NCI-H526 treated with DMSO at 0.1 percent for 48 hours (cell line): Measurements from ENCODE around the gene ATIC.
"Not testable (repeated sequence)": the region's sequence is repeated elsewhere in the genome, so short reads cannot be mapped to it uniquely, and the experiment has no call there.

Source experiments
- DNase-seq: peaks from one replicate; lab custom pipeline; 2025; lab: John Stamatoyannopoulos, UW

Gene ATIC

GRCh38 chr2:215315301-215315700 lies 3.4 kb downstream of the ATIC start:
- no peak for DNase-seq

DNA sequence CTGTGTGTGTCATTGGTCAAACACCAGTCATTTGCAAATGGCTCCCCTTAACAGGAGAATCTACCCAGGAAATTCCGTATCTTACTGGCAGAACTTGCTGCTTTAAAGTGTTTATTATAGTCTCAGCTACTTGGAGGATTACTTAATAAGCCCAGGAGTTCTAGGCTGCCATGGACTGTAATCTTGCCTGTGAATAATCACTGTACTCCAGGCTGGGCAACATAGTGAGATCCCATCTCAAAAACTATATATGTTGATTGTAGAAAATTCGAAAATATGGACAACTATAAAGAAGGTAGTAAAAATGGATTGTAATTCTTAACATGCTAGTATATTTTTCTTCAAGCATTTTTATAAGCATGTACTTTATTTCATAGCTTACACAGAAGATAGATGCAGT lies 4.5 kb downstream of the ATIC start:
- no peak for DNase-seq

DNA sequence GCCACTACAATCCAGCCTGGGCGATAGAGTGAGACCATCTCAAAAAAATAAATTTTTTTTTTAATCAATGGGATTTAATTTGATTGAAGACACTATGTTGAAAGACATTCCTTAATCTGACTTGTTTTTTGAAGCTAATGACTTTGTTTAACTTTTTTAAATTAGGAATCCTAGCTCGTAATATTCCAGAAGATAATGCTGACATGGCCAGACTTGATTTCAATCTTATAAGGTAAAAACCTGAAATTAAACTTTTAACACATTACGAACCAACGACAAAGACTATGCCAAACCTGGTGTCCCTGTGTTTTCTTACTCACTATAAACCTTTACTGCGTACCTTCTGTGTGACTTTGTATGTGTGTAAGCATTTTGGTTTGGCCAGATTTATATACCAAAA lies 7.6 kb downstream of the ATIC start:
- no peak for DNase-seq

DNA sequence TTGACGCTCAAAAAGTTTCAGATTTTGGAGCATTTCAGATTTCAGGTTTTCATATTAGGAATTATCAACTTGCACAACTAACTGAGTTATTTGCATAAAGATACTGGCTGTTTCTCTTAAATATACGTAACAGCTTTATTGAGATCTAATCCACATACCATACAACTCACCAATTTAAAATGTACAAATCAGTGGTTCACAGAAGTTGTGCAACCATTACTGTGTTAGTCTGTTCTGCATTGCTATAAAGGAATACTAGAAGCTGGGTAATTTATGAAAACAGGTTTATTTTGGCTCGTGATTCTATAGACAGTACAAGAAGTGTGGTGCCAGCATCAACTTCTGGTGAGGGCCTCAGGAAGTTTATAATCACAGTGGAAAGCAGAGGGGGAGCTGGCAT lies 8.2 kb downstream of the ATIC start:
- no peak for DNase-seq

GRCh38 chr2:215320679-215321078 lies 8.8 kb downstream of the ATIC start:
- no peak for DNase-seq

GRCh38 chr2:215324811-215325210 lies 13.0 kb downstream of the ATIC start:
- DNase-seq: no peak

DNA sequence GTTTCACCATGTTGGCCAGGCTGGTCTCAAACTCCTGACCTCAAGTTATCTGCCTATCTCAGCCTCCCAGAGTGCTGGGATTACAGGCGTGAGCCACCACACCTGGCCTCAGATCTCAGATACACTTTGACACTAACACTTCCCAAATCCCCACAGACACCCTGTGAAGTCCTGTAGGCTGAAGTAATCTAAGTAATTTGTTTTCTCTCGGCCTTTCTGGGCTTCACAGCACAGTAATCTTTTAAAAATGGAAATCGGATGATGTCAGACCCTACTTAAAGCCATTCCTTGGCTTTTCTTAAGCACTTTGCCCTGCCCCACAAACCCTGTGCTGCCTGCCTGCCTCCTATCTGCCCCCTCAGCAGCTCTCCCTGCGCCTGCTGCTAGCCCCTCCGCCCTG lies 16.2 kb downstream of the ATIC start:
- no peak for DNase-seq

DNA sequence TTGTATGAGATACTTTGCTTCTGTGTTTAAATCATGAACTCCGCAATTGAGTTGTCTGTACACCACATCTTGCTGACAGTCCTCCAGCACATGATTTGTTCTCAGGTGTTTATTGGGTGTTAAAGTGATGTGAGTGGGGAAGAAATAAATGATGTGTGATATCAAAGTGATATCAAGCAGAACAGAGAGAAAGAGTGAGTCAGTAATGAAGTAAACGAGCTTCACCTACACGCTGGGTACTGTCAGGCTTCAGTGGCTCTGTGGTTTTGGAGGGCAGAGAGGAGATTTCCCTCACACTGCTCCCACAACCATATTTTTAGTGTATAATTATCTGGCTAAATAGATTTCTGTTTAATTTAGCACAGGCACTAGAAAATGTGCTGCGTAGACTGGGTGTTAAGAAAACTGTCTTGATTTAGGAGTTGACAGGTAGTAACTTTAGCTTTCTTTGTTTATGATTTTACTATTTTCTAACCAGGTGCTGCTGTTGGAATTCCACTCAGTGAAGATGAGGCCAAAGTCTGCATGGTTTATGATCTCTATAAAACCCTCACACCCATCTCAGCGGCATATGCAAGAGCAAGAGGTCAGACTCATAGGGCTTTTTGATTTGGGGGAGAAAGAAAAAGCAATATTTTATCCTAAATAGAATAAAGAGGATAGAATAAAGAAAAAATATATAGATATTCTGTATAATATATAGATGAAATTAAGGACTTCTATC lies 21.2 kb downstream of the ATIC start:
- peak; percentile 36 for DNase-seq

- no peak for DNase-seq
Measured at GRCh38 chr2:215338883-215339679, 27.2 kb downstream of the ATIC start.

DNA sequence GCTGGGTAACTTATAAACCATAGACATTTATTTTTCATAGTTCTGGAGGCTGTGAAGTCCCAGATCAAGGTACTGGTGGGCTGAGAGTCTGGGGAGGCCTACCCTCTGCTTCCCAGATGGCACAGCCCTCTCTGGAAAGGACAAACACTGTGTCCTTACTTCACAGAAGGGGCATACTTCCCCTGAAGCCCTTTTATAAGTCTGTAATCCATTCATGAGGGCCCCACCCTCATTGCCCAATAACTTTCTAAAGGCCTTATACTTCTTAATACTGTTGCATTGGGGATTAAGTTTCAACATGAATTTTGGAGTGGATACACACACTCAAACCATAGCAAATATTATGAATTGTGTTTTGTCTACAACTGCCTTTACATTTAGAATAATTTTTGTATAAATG lies 36.0 kb downstream of the ATIC start:
- DNase-seq: no peak

- DNase-seq: no peak
Measured at GRCh38 chr2:215352602-215353001, 40.7 kb downstream of the ATIC start.

GRCh38 chr2:215354771-215355695 lies 43.2 kb downstream of the ATIC start:
- no peak for DNase-seq

GRCh38 chr2:215355801-215356200 lies 43.9 kb downstream of the ATIC start:
- no peak for DNase-seq

DNA sequence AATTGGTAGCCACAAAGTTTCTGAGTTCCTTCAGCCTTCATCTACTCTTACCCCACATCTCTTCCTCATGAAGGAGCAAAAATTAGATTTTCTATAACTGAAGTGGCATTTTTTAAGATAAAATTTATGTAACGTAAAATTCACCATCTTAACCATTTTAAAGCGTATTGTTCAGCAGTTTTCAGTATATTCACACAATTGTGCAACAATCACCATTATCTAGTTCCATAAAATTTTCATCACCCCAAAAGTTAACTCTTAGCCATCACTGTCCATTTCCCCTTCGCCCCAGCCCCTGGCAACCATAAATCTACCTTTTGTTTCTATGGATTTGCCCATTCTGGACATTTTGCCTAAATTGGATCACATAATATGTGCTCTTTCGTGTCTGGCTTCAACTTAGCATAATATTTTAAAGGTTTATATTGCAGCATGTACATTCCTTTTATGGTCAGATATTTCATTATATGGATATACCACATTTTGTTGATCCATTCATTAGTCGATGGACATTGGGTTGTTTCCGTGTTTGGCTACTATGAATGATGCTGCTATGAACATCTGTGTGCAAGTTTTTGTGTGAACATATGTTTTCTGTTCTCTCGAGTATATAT lies 44.6 kb downstream of the ATIC start:
- DNase-seq: no peak

- no peak for DNase-seq
Measured at GRCh38 chr2:215356948-215357461, 45.1 kb downstream of the ATIC start.

- no peak for DNase-seq
Measured at GRCh38 chr2:215357660-215358059, 45.8 kb downstream of the ATIC start.

DNA sequence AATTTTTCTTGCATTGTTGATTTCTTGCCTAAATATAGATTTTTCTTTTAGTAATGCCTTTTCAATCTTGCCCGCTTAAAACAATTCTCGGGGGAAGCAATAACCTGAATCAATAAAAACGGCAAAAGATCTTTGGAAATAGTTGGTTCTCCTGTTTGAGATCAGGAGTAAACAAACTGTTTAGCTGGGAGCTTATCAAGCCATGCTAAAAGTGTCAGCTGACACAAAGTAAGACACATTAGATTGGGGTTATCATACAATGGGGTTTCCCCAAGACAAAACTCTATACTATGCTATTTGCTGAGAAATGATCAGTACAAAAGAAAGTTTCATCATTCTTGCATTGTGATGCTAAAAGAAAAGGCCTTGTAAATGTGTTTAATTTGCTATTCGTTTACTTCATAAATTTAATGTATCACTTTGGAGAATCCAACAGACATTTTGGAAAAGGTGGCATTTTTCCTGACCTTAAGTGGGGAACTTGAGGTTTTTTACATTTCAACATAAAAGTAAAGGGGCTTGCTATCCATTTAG lies 46.5 kb downstream of the ATIC start:
- DNase-seq: no peak

DNA sequence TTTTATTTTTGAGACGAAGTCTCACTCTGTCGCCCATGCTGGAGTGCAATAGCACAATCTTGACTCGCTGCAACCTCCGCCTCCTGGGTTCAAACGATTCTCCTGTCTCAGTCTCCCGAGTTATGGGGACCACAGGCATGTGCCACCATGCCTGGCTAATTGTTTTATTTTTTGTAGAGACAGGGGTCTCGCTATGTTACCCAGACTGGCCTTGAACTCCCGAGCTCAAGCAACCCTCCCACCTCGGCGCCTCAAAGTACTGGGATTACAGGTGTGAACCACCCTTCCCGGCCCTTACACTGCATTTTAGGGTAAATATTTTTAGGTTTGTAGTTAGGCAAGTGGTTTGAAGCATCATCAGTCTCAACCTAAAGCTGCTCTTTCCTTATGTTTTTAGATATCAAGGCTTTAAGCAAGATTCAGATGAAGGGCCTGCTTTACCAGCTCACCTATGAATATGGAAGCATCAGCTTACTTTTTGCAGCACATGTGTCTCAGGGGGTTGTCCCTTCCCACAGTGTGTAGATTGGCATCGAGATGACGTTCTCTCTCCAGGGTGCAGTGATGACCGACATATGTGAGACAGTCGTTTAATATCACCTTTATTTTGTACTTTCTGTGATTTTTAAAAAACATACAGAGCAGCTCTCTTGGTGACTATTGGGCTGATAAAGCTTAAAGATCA lies 47.2 kb downstream of the ATIC start:
- no peak for DNase-seq

- DNase-seq: no peak
Measured at GRCh38 chr2:215359576-215359922, 47.7 kb downstream of the ATIC start.

GRCh38 chr2:215360059-215360458 lies 48.2 kb downstream of the ATIC start:
- DNase-seq: not testable (repeated sequence)

GRCh38 chr2:215360596-215360995 lies 48.7 kb downstream of the ATIC start:
- no peak for DNase-seq
